Esophagus squamous epithelium (tissue), 5 donors: Measurements from ENCODE around the gene STXBP4. TPM values are rescaled to one million over a fixed set of nuclear protein-coding genes. Genes with fewer than 3 reads are reported as not detected.

Experiments
- DNase-seq: peaks from one replicate; lab custom pipeline; 2025; lab: John Stamatoyannopoulos, UW
- H3K27ac ChIP-seq, 4 donors: fragments of 200-600 bp; sonication (generic); one replicate each; pipeline ENCODE4 v1.5.1; 2016 to 2019; ENCODE audit warnings: mild to moderate bottlenecking in 1 of 4
- H3K27me3 ChIP-seq, 4 donors: fragments of 200-600 bp; sonication (generic); 1 replicate in 3 of 4; 2 replicates in 1 of 4; pipeline versions ENCODE4 v1.5.1 to v1.6.0; 2017 to 2021; ENCODE audit warnings: antibody characterized with exemption in 1 of 4
- H3K36me3 ChIP-seq, 3 donors: fragments of 200-600 bp; sonication (generic); one replicate each; pipeline ENCODE4 v1.5.1; 2016 to 2019
- H3K4me1 ChIP-seq, 3 donors: fragments of 200-600 bp; sonication (generic); one replicate each; pipeline ENCODE4 v1.5.1; 2017 to 2019
- H3K4me3 ChIP-seq, 4 donors: fragments of 200-600 bp; sonication (generic); 1 replicate in 3 of 4; 2 replicates in 1 of 4; pipeline ENCODE4 v1.5.1; 2016 to 2019; ENCODE audit warnings: mild to moderate bottlenecking in 2 of 4, moderate library complexity in 1 of 4
- H3K9me3 ChIP-seq, 3 donors: fragments of 200-600 bp; sonication (generic); one replicate each; pipeline ENCODE4 v1.5.1; 2016 to 2019
- POLR2A ChIP-seq, 4 donors: fragments of 450-650 bp; IDR thresholded peaks; one replicate each; pipeline ENCODE4 v1.6.1; 2017; ENCODE audit warnings: antibody characterized with exemption in 4 of 4, mild to moderate bottlenecking in 4 of 4, moderate library complexity in 3 of 4
- WGBS, 2 donors: methylation state at CpG; one replicate each; pipeline ENCODE4 v1.1.5; 2018; 5-methylcytosine and 5-hydroxymethylcytosine counted together
- intact Hi-C: fragments of 100-400 bp; cut with DNase I; formaldehyde crosslinking; loops from one replicate; pipeline ENCODE4 v1.15.0; 2022
- total RNA-seq, 4 donors: library from RNA; depleted of rRNA; stranded (reverse); fragments of >200 nt; gene quantifications; one replicate each; pipeline ENCODE4 v1.1.0, GENCODE V29; 2016
- TF ChIP-seq, protein P1 (sequence below), 6 experiments: fragments of 450-650 bp in 4 of 6; fragments of 200-600 bp in 2 of 6; sonication (generic) in 2 of 6; IDR thresholded peaks; one replicate each; pipeline ENCODE4 v1.5.1; 2016 to 2019; ENCODE audit warnings: antibody characterized with exemption in 6 of 6, mild to moderate bottlenecking in 4 of 6, moderate library complexity in 4 of 6
- donor health status: DM: yes; HTN: yes; CAD: no.

STXBP4 gene
- total RNA-seq, 4 donors from 2014 or later: 0.61 to 23.5 (median 13.3) TPM

GRCh38 chr17:54937426-54937825, 31.1 kb upstream of the STXBP4 start:
- Histone ChIP-seq H3K27ac (no peak overlapping the region), H3K9me3 (no peaks in the 10 kb centered on the region), H3K4me3 (no peak overlapping the region), H3K36me3 (peaks cover 0 to 85% (median 0%) of the 10 kb centered on the region in 3 donors), H3K4me1 (no peaks in the 10 kb centered on the region), H3K27me3 (no peaks in the 10 kb centered on the region)
- TF ChIP-seq, protein P1, sequence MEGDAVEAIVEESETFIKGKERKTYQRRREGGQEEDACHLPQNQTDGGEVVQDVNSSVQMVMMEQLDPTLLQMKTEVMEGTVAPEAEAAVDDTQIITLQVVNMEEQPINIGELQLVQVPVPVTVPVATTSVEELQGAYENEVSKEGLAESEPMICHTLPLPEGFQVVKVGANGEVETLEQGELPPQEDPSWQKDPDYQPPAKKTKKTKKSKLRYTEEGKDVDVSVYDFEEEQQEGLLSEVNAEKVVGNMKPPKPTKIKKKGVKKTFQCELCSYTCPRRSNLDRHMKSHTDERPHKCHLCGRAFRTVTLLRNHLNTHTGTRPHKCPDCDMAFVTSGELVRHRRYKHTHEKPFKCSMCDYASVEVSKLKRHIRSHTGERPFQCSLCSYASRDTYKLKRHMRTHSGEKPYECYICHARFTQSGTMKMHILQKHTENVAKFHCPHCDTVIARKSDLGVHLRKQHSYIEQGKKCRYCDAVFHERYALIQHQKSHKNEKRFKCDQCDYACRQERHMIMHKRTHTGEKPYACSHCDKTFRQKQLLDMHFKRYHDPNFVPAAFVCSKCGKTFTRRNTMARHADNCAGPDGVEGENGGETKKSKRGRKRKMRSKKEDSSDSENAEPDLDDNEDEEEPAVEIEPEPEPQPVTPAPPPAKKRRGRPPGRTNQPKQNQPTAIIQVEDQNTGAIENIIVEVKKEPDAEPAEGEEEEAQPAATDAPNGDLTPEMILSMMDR (IDR thresholded peaks at IDR 0.05): no peak
- TF ChIP-seq POLR2A (IDR thresholded peaks at IDR 0.05): no peak
- intact Hi-C loops: no loop called here
- DNase-seq: no peak
- WGBS, 2 donors: 83 to 93% methylated on average over 1 of the region's 1 CpG

DNA sequence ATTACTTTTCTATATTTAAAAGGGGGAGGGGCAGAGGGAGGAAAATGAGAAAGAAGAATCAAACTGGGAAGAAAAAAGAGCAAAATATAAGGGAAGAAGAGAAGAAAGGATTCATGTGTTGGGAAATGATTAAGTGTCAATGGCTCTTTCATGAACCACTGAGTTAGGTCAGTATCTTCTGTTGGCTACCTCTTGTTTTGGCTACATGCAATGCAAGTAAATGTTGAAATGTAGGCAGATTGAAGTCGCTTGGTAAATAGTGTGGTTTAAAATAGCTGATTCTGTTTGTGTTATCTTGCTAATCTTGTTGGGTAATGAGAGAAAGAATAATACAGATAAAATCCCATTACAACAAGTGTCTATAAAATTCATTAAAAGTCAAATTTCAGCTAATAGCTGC, 27.3 kb upstream of the STXBP4 start:
- Histone ChIP-seq H3K36me3 (peaks cover 0 to 47% (median 0%) of the 10 kb centered on the region in 3 donors), H3K9me3 (no peaks in the 10 kb centered on the region), H3K27me3 (no peaks in the 10 kb centered on the region), H3K4me3 (no peak overlapping the region), H3K4me1 (no peaks in the 10 kb centered on the region), H3K27ac (no peak overlapping the region)
- WGBS, 2 donors: 89 to 100% methylated on average over 1 of the region's 1 CpG
- TF ChIP-seq POLR2A (IDR thresholded peaks at IDR 0.05): no peak
- TF ChIP-seq, protein P1 (IDR thresholded peaks at IDR 0.05): no peak
- DNase-seq: no peak
- intact Hi-C loops: no loop called here

- H3K4me3 ChIP-seq: no peak overlapping the region
- H3K27ac ChIP-seq: no peak overlapping the region
- peaks cover 0 to 41% (median 0%) of the 10 kb centered on the region in 3 donors for H3K36me3 ChIP-seq
- intact Hi-C loops: no loop called here
- no peaks in the 10 kb centered on the region for H3K4me1 ChIP-seq
- TF ChIP-seq POLR2A (IDR thresholded peaks at IDR 0.05): no peak
- TF ChIP-seq, protein P1 (IDR thresholded peaks at IDR 0.05): no peak
- 73 to 80% methylated on average over 1 of the region's 1 CpG for WGBS, 2 donors
- DNase-seq: no peak
- no peaks in the 10 kb centered on the region for H3K27me3 ChIP-seq
- H3K9me3 ChIP-seq: no peaks in the 10 kb centered on the region
Measured at GRCh38 chr17:54944796-54945195, 23.8 kb upstream of the STXBP4 start.

- Histone ChIP-seq H3K9me3 (no peaks in the 10 kb centered on the region), H3K4me3 (no peak overlapping the region), H3K27ac (no peak overlapping the region), H3K27me3 (no peaks in the 10 kb centered on the region), H3K36me3 (peaks cover 0 to 40% (median 0%) of the 10 kb centered on the region in 3 donors), H3K4me1 (no peaks in the 10 kb centered on the region)
- DNase-seq: no peak
- no peak for TF ChIP-seq POLR2A (IDR thresholded peaks at IDR 0.05)
- TF ChIP-seq, protein P1 (IDR thresholded peaks at IDR 0.05): no peak
- 42 to 44% methylated on average over 1 of the region's 1 CpG for WGBS, 2 donors
- intact Hi-C loops: no loop called here
Measured at GRCh38 chr17:54945231-54945630, 23.3 kb upstream of the STXBP4 start.

DNA sequence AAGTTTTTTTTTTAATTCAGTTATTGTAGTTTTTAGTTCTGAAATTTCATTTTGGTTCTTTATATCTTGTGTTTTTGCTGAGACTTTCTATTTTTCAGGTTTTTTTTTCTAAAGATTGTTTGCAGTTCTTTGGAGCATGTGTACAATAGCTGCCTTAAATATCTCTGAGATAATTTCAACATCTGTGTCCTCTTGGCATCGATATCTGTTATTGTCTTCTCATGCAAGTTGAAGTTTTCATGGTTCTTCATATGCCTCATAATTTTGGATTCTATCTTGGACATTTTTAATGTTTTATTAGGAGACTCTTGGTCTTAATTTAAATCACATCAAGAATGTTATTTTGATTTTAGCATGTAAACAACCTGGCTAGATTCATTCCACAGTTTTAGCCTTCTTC, 22.9 kb upstream of the STXBP4 start:
- no peaks in the 10 kb centered on the region for H3K27me3 ChIP-seq
- TF ChIP-seq, protein P1 (IDR thresholded peaks at IDR 0.05): no peak
- TF ChIP-seq POLR2A (IDR thresholded peaks at IDR 0.05): no peak
- H3K4me1 ChIP-seq: no peaks in the 10 kb centered on the region
- no peaks in the 10 kb centered on the region for H3K9me3 ChIP-seq
- intact Hi-C loops: no loop called here
- no peak for DNase-seq
- H3K4me3 ChIP-seq: no peak overlapping the region
- peaks cover 0 to 45% (median 0%) of the 10 kb centered on the region in 3 donors for H3K36me3 ChIP-seq
- whole genome bisulfite sequencing, 2 donors: 89 to 93% methylated on average over 1 of the region's 1 CpG
- H3K27ac ChIP-seq: no peak overlapping the region
